SU-DHL-6 (cell line): Measurements from ENCODE around the gene TMEM108.

Source experiments
- H2AFZ ChIP-seq: fragments of 200-600 bp; sonication (generic); 2 replicates; pipeline ENCODE4 v1.6.1; 2014; ENCODE audit warnings: low read depth, mild to moderate bottlenecking, moderate library complexity, mixed read lengths, antibody characterized with exemption, low read length; ENCODE audit not compliant: severe bottlenecking
- H3F3A ChIP-seq: fragments of 200-600 bp; shearing (Covaris generic); 2 replicates; pipeline ENCODE4 v1.6.0; 2016; ENCODE audit warnings: antibody characterized with exemption, mild to moderate bottlenecking; ENCODE audit not compliant: insufficient read depth
- H3K27ac ChIP-seq: fragments of 200-600 bp; sonication (generic); 2 replicates; pipeline ENCODE4 v1.5.1; 2016; ENCODE audit warnings: low read depth, mild to moderate bottlenecking, low read length, moderate library complexity, mixed read lengths
- H3K27me3 ChIP-seq: fragments of 200-600 bp; sonication (generic), shearing (Covaris generic); 2 replicates; pipeline ENCODE4 v1.6.0; 2014; ENCODE audit warnings: mild to moderate bottlenecking, low read length
- H3K36me3 ChIP-seq: fragments of 200-600 bp; sonication (generic); 2 replicates; pipeline ENCODE4 v1.6.1; 2014; ENCODE audit warnings: mild to moderate bottlenecking, low read length, mixed read lengths
- H3K4me2 ChIP-seq: fragments of 300-600, 200-600 bp; shearing (Covaris generic), sonication (generic); 2 replicates; pipeline ENCODE4 v1.6.0; 2014; ENCODE audit warnings: low read length, low read depth, mild to moderate bottlenecking; ENCODE audit not compliant: poor library complexity, severe bottlenecking
- H3K4me3 ChIP-seq: fragments of 200-600 bp; sonication (generic); 2 replicates; pipeline ENCODE4 v1.5.1; 2014; ENCODE audit warnings: antibody characterized with exemption, low read length, mild to moderate bottlenecking, mixed read lengths; ENCODE audit not compliant: insufficient read depth, poor library complexity, severe bottlenecking
- H3K79me2 ChIP-seq: fragments of 200-600 bp; sonication (generic); 2 replicates; pipeline ENCODE4 v1.6.1; 2014; ENCODE audit warnings: mild to moderate bottlenecking, low read length, moderate library complexity; ENCODE audit not compliant: insufficient read depth
- H3K9ac ChIP-seq: fragments of 200-600 bp; sonication (generic); 2 replicates; pipeline ENCODE4 v1.7.0; 2014; ENCODE audit warnings: mild to moderate bottlenecking, low read length
- H3K9me2 ChIP-seq: fragments of 200-600 bp; sonication (generic); replicated peaks from 2 replicates; pipeline ENCODE4 v1.6.1; 2014; ENCODE audit warnings: low read length; ENCODE audit not compliant: insufficient read depth
- H3K9me3 ChIP-seq: fragments of 200-600 bp; sonication (generic); 2 replicates; pipeline ENCODE4 v1.6.1; 2014; ENCODE audit warnings: low read length, mixed read lengths; ENCODE audit not compliant: insufficient read depth
- H4K20me1 ChIP-seq: fragments of 200-600 bp; sonication (generic); 2 replicates; pipeline ENCODE4 v1.6.1; 2014; ENCODE audit warnings: low read depth, mild to moderate bottlenecking, antibody characterized with exemption, low read length, moderate library complexity, mixed read lengths
- CTCF ChIP-seq: fragments of 200-600 bp; sonication (generic); IDR thresholded peaks from one replicate; pipeline ENCODE4 v1.5.1; 2017; ENCODE audit warnings: antibody characterized with exemption, mild to moderate bottlenecking, low read length, moderate library complexity; ENCODE audit not compliant: insufficient read depth, poor library complexity, severe bottlenecking
- EZH2phosphoT487 ChIP-seq: fragments of 200-600 bp; sonication (generic), shearing (Covaris generic); conservative IDR thresholded peaks from 2 replicates; pipeline ENCODE4 v1.6.1; 2018; ENCODE audit warnings: mild to moderate bottlenecking, antibody characterized with exemption, low read length, moderate library complexity, mixed read lengths

Gene TMEM108

GRCh38 chr3:133192363-133192945 is 154.3 kb downstream of the TMEM108 start:
- Histone ChIP-seq H2AFZ (no peak overlapping the region), H3K36me3 (no peaks in the 10 kb centered on the region), H3K4me2 (no peak overlapping the region), H3K4me3 (no peak overlapping the region), H4K20me1 (no peaks in the 10 kb centered on the region), H3K9me2 (no peaks in the 10 kb centered on the region), H3F3A (no peaks in the 10 kb centered on the region), H3K79me2 (no peaks in the 10 kb centered on the region), H3K27ac (no peak overlapping the region), H3K27me3 (no peaks in the 10 kb centered on the region), H3K9ac (no peak overlapping the region), H3K9me3 (no peaks in the 10 kb centered on the region)
- TF ChIP-seq CTCF (no peak), EZH2phosphoT487 (no peak)

GRCh38 chr3:133192967-133193366 is 154.8 kb downstream of the TMEM108 start:
- H3K27me3 ChIP-seq, result no peaks in the 10 kb centered on the region
- H3K36me3 ChIP-seq, result no peaks in the 10 kb centered on the region
- H3K9me2 ChIP-seq, result no peaks in the 10 kb centered on the region
- no peak overlapping the region for H3K9ac ChIP-seq
- TF ChIP-seq CTCF (no peak), EZH2phosphoT487 (no peak)
- H3K9me3 ChIP-seq, result no peaks in the 10 kb centered on the region
- no peak overlapping the region for H3K27ac ChIP-seq
- no peak overlapping the region for H3K4me2 ChIP-seq
- H4K20me1 ChIP-seq, result no peaks in the 10 kb centered on the region
- H2AFZ ChIP-seq, result no peak overlapping the region
- no peak overlapping the region for H3K4me3 ChIP-seq
- H3F3A ChIP-seq, result no peaks in the 10 kb centered on the region
- H3K79me2 ChIP-seq, result no peaks in the 10 kb centered on the region

GRCh38 chr3:133196527-133196926 is 158.3 kb downstream of the TMEM108 start:
- H3K9me2 ChIP-seq, result no peaks in the 10 kb centered on the region
- no peaks in the 10 kb centered on the region for H3K36me3 ChIP-seq
- no peak overlapping the region for H3K9ac ChIP-seq
- H3K27me3 ChIP-seq, result no peaks in the 10 kb centered on the region
- no peak overlapping the region for H3K27ac ChIP-seq
- no peaks in the 10 kb centered on the region for H3K79me2 ChIP-seq
- H4K20me1 ChIP-seq, result no peaks in the 10 kb centered on the region
- no peaks in the 10 kb centered on the region for H3K9me3 ChIP-seq
- TF ChIP-seq EZH2phosphoT487 (no peak), CTCF (no peak)
- no peak overlapping the region for H2AFZ ChIP-seq
- H3K4me3 ChIP-seq, result no peak overlapping the region
- H3K4me2 ChIP-seq, result no peak overlapping the region
- no peaks in the 10 kb centered on the region for H3F3A ChIP-seq
